Skeletal muscle tissue (tissue), 4 donors: ENCODE data around the gene ZNF678. TPM values are rescaled to one million over a fixed set of nuclear protein-coding genes. Genes with fewer than 3 reads are reported as not detected.
"Not testable (repeated sequence)": the region's sequence is repeated elsewhere in the genome, so short reads cannot be mapped to it uniquely, and the experiment has no call there.

Experiments used
- H3K27ac ChIP-seq: one replicate; pipeline ENCODE4 v1.7.0; 2013; ENCODE audit warnings: mild to moderate bottlenecking, low read depth, low read length, inconsistent platforms
- H3K27me3 ChIP-seq, 3 donors: one replicate each; pipeline ENCODE4 v1.7.0; 2013; ENCODE audit warnings: low read length in 3 of 3; ENCODE audit not compliant: control insufficient read depth in 3 of 3, insufficient read depth in 3 of 3
- H3K36me3 ChIP-seq, 3 donors: one replicate each; pipeline ENCODE4 v1.7.0; 2013; ENCODE audit warnings: low read length in 3 of 3; ENCODE audit not compliant: control insufficient read depth in 3 of 3, insufficient read depth in 3 of 3
- H3K4me1 ChIP-seq, 3 donors: one replicate each; pipeline ENCODE4 v1.7.0; 2013; ENCODE audit warnings: low read length in 3 of 3, mild to moderate bottlenecking in 3 of 3; ENCODE audit not compliant: control insufficient read depth in 3 of 3, insufficient read depth in 3 of 3
- H3K4me3 ChIP-seq, 3 donors: one replicate each; pipeline ENCODE4 v1.7.0; 2013; ENCODE audit warnings: low read length in 3 of 3
- H3K9ac ChIP-seq, 3 donors: one replicate each; pipeline ENCODE4 v1.7.0; 2013; ENCODE audit warnings: low read length in 3 of 3, mild to moderate bottlenecking in 3 of 3, moderate library complexity in 2 of 3, low read depth in 1 of 3
- H3K9me3 ChIP-seq, 3 donors: one replicate each; pipeline ENCODE4 v1.7.0; 2013; ENCODE audit warnings: low read length in 3 of 3; ENCODE audit not compliant: control insufficient read depth in 3 of 3
- total RNA-seq: library from RNA; depleted of rRNA; stranded (reverse); fragments of >200 nt; gene quantifications from one replicate; pipeline ENCODE4 v1.2.3, GENCODE V29; 2014
- donor health status: Osteomylitis.

ZNF678 gene
- total RNA-seq, 1 donor from 2014 or later: 17.7 TPM

DNA sequence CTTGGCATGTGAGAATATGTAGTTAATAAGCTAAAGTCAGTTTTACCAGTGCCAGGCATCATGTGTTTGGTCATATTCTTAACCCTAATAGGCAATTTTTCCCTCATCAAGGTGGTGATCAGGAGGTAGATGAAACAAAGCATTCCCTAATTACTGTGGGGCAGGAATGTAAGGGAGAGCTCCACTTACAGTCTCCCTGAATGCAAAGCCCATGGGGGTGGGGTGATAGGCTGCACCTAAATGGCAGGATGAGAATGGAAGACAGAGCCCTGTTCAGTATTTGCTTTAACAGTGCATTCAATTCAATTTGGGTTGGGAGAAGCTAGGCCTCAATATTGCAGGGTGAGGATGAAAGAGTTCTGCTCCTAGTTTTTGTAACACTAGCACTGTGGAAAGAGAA, 23.4 kb downstream of the ZNF678 start:
- no peak overlapping the region for H3K4me3 ChIP-seq
- H3K36me3 ChIP-seq: peaks cover 0 to 9% (median 5%) of the 10 kb centered on the region in 3 donors
- peaks cover 0 to 2% (median 0%) of the 10 kb centered on the region in 3 donors for H3K9me3 ChIP-seq
- no peak overlapping the region for H3K9ac ChIP-seq
- H3K4me1 ChIP-seq: no peaks in the 10 kb centered on the region
- no peak overlapping the region for H3K27ac ChIP-seq
- H3K27me3 ChIP-seq: no peaks in the 10 kb centered on the region

DNA sequence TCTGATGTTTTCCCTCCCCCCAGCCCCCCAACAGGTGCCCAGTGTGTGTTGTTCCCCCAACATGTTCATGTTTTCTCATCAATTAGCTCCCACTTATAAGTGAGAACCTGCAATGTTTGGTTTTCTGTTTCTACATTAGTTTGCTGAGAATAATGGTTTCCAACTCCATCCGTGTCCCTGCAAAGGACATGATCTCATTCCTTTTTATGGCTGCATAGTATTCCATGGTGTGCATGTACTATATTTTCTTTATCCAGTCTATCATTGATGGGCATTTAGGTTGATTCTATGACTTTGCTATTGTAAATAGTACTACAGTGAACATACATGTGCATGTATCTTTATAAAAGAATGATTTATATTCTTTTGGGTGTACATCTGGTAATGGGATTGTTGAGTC, 24.6 kb downstream of the ZNF678 start:
- Histone ChIP-seq H3K27me3 (no peaks in the 10 kb centered on the region), H3K9me3 (peaks cover 0 to 2% (median 0%) of the 10 kb centered on the region in 3 donors), H3K4me1 (no peaks in the 10 kb centered on the region), H3K36me3 (peaks cover 0 to 9% (median 5%) of the 10 kb centered on the region in 3 donors), H3K9ac (no peak overlapping the region), H3K4me3 (no peak overlapping the region), H3K27ac (no peak overlapping the region)

DNA sequence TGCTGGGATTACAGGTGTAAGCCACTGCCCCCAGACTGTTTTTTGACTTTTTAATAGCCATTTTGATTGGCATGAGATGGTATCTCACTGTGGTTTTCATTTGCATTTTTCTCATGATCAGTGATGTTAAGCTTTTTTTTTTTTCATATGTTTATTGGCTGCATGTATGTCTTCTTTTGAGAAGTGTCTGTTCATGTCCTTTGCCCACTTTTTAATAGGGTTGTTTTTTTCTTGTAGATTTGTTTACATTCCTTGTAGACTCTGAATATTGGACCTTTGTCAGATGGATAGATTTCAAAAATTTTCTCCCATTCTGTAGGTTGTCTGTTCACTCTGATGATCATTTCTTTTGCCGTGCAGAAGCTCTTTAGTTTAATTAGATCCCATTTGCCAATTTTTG, 25.4 kb downstream of the ZNF678 start:
- not testable (repeated sequence) for H3K4me1 ChIP-seq, H3K9ac ChIP-seq, H3K4me3 ChIP-seq, H3K27me3 ChIP-seq, H3K36me3 ChIP-seq, H3K27ac ChIP-seq, H3K9me3 ChIP-seq

DNA sequence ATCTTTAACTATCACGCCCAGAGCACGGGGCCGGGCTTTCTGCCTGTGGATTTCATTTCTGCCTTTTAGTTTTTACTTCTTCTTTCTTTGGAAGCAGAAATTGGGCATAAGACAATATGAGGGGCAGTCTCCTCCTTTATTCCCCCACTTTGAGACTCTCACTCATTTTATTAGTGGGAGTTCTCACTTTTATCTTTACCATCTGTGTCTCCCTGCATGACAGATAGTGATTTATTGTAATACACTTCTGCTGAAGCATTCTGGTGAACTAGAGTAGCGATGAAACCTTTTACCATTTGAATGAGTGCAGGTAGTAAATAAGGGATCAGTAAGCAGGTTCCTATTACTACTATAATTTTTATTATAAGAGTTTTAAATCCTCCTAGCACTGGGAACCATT, 26.4 kb downstream of the ZNF678 start:
- not testable (repeated sequence) for H3K4me1 ChIP-seq, H3K9me3 ChIP-seq, H3K27me3 ChIP-seq, H3K27ac ChIP-seq, H3K9ac ChIP-seq, H3K4me3 ChIP-seq, H3K36me3 ChIP-seq

DNA sequence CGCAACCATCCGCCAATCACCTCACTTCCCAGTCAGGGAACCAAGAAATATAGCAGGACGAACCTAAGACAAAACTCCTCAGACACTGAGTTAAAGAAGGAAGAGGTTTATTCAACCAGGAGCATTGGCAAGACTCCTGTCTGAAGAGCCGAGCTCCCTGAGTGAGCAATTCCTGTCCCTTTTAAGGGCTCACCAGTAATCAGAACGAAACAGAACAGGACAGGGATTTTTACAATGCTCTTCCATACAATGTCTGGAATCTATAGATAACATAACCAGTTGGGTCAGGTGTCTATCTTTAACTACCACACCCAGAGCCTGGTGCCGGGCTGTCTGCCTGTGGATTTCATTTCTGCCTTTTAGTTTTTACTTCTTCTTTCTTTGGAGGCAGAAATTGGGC, 32.9 kb downstream of the ZNF678 start:
- not testable (repeated sequence) for H3K4me3 ChIP-seq, H3K27me3 ChIP-seq, H3K36me3 ChIP-seq, H3K4me1 ChIP-seq, H3K27ac ChIP-seq, H3K9me3 ChIP-seq, H3K9ac ChIP-seq

DNA sequence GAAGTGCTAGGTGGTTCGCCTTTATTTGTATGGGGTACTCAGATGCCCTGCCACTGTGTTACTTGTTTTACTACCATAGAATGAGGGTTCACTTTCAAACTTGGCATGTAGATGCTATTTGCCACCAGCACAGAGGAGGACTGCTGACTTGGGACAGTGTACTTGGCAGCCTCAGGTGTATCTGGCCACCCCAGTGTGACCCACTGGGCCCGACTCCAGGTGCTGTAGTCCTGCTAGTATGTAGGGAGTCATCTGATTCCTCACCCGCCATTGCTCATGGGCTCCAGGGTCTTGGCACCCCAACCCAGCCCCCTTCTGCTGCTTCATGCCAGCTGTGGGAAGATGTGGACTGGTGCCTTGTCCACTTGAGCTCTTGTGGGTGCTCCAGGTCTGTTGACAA, 40.0 kb downstream of the ZNF678 start:
- Histone ChIP-seq H3K9ac (no peak overlapping the region), H3K27me3 (no peaks in the 10 kb centered on the region), H3K27ac (no peak overlapping the region), H3K9me3 (no peaks in the 10 kb centered on the region), H3K4me3 (no peak overlapping the region), H3K4me1 (peaks cover 0 to 8% (median 5%) of the 10 kb centered on the region in 3 donors), H3K36me3 (no peaks in the 10 kb centered on the region)

DNA sequence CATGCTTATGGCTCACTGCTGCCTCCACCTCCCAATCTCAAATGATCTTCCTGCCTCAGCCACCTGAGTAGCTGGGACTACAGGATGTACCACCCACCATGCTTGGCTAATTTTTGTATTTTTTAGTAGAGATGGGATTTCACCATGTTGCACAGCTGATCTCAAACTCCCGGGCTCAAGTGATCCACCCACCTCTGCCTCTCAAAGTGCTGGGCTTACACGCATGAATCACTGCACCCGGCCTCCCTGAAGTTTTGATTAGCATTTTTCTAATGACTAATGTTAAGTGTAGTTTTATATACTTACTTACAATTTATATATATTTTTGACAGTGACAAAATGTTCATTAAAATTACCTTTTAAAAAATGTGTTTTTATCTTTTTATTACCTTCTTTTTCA, 41.1 kb downstream of the ZNF678 start:
- no peak overlapping the region for H3K9ac ChIP-seq
- no peak overlapping the region for H3K4me3 ChIP-seq
- no peaks in the 10 kb centered on the region for H3K27me3 ChIP-seq
- H3K36me3 ChIP-seq: no peaks in the 10 kb centered on the region
- H3K4me1 ChIP-seq: peaks cover 0 to 8% (median 5%) of the 10 kb centered on the region in 3 donors
- no peaks in the 10 kb centered on the region for H3K9me3 ChIP-seq
- H3K27ac ChIP-seq: no peak overlapping the region

DNA sequence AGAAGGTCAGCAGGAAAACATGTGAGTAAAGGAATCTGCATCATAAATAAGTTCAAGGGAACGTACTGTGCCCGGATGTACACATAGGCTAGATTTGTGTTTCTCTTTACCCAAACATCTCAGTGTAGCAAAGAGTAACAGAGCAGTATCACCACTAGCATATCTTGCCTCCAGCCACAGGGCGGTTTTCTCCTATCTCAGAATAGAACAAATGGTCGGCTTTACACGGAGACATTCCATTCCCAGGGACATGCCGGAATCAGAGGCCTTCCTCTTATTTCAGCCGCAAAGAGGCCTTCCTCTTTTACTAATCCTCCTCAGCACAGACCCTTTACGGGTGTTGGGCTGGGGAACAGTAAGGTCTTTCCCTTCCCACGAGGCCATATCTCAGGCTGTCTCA, 42.9 kb downstream of the ZNF678 start:
- H3K4me1 ChIP-seq, H3K9me3 ChIP-seq, H3K27me3 ChIP-seq, H3K36me3 ChIP-seq, H3K27ac ChIP-seq, H3K9ac ChIP-seq, H3K4me3 ChIP-seq: not testable (repeated sequence)

DNA sequence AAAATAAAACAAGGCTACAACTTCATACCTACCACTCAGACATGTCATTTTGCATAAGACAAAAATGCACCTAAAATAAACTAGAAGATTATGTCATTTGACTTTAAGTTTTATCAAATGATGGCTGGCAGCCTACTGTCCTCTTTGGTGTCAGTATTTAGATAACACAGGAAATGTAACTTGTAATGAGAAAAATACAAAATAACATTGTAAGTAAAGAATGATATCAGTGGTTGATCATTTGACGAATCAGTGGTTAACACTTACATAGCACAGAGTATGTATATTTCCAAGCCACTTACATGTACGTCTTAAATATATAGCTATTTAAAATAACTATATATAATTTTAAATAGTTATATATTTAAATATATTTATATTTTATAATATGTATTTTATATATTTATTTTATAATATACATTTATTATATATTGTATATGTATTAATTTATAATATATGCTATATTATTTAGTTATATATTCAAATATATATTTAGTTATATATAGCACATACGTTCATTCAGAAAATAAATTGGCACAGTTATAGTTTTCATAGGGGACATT, 44.1 kb downstream of the ZNF678 start:
- no peaks in the 10 kb centered on the region for H3K27me3 ChIP-seq
- no peak overlapping the region for H3K27ac ChIP-seq

DNA sequence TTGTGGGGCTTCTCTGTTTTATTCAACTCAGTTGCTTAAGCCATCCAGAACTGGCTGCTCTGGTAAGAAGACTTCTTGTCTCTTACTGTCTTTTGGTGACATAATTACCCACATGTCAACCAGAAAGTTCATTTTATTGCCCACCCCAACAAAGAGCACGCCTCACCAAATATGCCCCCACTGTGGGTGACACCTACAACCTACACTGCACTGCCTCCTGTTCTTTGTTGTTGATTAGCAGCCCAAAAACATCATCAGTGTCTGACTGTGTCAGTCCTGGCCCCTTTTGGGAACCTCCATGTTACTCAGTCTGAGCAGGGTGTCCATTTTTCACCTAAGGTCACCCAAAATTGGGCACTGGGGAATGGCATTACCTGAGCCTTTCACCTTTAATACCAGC, 49.3 kb downstream of the ZNF678 start:
- H3K27ac ChIP-seq: no peak overlapping the region
- no peaks in the 10 kb centered on the region for H3K27me3 ChIP-seq
- H3K36me3 ChIP-seq: peaks cover 0 to 6% (median 4%) of the 10 kb centered on the region in 3 donors
- no peak overlapping the region for H3K9ac ChIP-seq
- H3K4me3 ChIP-seq: no peak overlapping the region
- no peaks in the 10 kb centered on the region for H3K4me1 ChIP-seq
- H3K9me3 ChIP-seq: peaks cover 0 to 3% (median 2%) of the 10 kb centered on the region in 3 donors

More for the DNA sequence above, 44.1 kb downstream of the ZNF678 start:
- Histone ChIP-seq H3K4me3 (no peak overlapping the region), H3K9ac (no peak overlapping the region), H3K4me1 (peaks cover 0 to 8% (median 5%) of the 10 kb centered on the region in 3 donors), H3K36me3 (peaks cover 0 to 4% (median 3%) of the 10 kb centered on the region in 3 donors), H3K9me3 (peaks cover 0 to 2% (median 0%) of the 10 kb centered on the region in 3 donors)
